Measurements from ENCODE around the gene HCN2. TPM values are rescaled to one million over a fixed set of nuclear protein-coding genes. Genes with fewer than 3 reads are reported as not detected.

Gene HCN2
- total and polyA plus RNA-seq, 9 of the 15 experiments (the other 6 are each of a cell fraction or from before 2014, with no cell fraction given), result 0.29 to 4.2 (median 0.82) TPM; not detected in 2

GRCh38 chr19:543910-544608 is 45.6 kb upstream of the HCN2 start, which contains the start of gene GZMM (continued):
- TF ChIP-seq AFF4 (CRISPR knock-in tag; IDR thresholded peaks at IDR 0.05), result 0 out of 2 replicates have a peak, but pooled peaks have one; percentile 17
- TF ChIP-seq E2F6 (IDR thresholded peaks at IDR 0.05; ENCODE audit: borderline replicate concordance in 1 of 2, extremely low read depth in 1 of 2, insufficient read depth in 1 of 2, insufficient read length in 1 of 2, low read depth in 1 of 2, low read length in 1 of 2, poor library complexity in 1 of 2, severe bottlenecking in 1 of 2), result peak in 1 of 2 experiments; percentile 9
- TF ChIP-seq ZNF740 (CRISPR knock-in tag; IDR thresholded peaks at IDR 0.05), result 0 out of 2 replicates have a peak, but pooled peaks have one; percentile 29
- TF ChIP-seq ZNF740 (tag; IDR thresholded peaks at IDR 0.05), result no peak
- no peak for TF ChIP-seq ZNF445 (CRISPR knock-in tag; IDR thresholded peaks at IDR 0.05; ENCODE audit: low read depth)
- no peak for TF ChIP-seq NFYB (IDR thresholded peaks at IDR 0.05; ENCODE audit: extremely low read depth, insufficient read length)
- TF ChIP-seq NR2C2 (CRISPR knock-in tag; IDR thresholded peaks at IDR 0.05), result no peak
- TF ChIP-seq NR2C2 (tag; IDR thresholded peaks at IDR 0.05), result no peak
- peak; percentile 85 for TF ChIP-seq POLR2G (IDR thresholded peaks at IDR 0.05; ENCODE audit: low read depth, low read length)
